Esophagus mucosa (tissue), 1 donor: Measurements from ENCODE around the gene SYTL1. TPM values are rescaled to one million over a fixed set of nuclear protein-coding genes. Genes with fewer than 3 reads are reported as not detected.

ENCODE experiments used
- ATAC-seq: fragments of 200-7000 bp; cut with Tn5 transposase; one replicate; pipeline ENCODE4 v1.9.1; 2020
- total RNA-seq: library from RNA; stranded (reverse); gene quantifications from one replicate; pipeline ENCODE4 v1.2.4, GENCODE V29; 2023
- donor health status: DM: yes; HTN: yes; CAD: no.

Gene SYTL1
- total RNA-seq, 1 donor from 2014 or later, result 113 TPM

DNA sequence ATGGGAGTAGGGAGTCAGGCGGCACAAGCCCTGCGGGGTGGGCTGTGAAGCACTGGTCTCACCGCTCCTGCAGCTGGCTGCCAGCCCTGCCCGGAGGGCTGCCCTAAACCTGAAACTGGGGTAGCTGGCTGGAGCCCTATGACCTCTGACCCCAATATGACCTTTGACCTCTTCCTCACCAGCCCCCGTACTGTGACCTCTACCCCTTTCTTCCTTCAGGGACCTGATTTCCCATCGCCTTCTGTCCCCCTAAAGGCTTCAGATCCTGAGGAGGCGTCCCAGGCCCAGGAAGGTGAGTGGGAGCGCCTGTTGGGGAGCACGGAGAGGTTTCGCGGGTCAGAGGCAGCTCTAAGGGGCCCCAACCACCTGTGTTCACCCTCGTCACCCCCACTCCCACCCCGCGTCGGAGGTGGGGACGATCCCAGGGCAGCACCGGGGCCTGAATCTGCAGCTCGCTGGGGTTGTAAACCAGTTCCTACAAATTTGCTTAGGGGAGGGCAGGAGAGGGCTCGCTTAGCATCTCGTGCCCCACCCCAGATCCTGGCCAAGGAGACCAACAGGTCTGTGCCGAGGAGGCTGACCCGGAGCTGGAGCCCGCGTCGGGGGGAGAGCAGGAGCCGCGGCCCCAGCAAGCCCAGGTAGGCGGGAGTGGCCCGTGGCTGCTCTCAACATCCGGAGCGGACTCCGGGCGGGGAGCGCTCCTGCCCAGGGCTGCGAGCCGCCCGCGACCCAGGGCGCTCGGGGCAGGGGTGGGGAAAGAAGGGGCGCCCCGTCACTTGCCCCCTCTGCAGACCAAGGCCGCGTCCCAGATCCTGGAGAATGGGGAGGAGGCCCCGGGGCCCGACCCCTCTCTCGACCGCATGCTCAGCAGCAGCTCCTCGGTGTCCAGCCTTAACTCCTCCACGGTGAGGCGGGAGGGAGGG lies 7.3 kb downstream of the SYTL1 start:
- ATAC-seq, result peak; percentile 81

DNA sequence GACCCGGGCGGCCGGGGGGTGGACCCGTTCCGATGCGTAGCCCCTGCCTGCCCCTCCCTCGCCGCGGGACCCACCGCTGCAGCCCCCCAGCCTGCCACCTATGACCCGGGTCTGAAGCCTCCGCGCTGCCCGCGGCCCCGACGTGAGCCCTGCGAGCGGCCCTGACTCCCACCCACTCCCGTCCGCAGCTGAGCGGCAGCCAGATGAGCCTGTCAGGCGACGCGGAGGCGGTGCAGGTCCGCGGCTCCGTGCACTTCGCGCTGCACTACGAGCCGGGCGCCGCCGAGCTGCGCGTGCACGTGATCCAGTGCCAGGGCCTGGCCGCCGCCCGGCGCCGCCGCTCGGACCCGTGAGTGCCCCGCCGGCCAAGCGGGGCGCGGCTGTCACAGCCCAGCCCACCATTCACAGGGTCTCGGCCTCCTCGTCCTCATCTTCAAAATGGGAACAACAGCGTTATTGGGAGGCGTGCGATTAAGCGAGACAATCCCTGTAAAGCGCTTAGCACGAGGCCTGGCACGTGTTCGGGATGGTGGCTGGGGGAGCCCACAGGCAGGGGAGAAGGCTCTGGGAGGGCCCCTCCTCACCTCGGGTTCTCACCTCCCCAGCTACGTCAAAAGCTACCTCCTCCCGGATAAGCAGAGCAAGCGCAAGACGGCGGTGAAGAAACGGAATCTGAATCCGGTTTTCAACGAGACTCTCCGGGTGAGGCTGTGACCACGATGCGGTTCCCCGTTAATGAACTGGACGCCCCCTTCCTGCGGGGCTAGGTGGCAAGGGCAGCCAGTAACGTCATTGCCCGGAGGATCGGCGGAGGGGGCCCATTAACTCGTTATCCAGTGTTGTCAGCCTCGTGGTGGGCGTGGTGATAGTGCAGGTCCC lies 8.2 kb downstream of the SYTL1 start:
- peak; percentile 61 for ATAC-seq

DNA sequence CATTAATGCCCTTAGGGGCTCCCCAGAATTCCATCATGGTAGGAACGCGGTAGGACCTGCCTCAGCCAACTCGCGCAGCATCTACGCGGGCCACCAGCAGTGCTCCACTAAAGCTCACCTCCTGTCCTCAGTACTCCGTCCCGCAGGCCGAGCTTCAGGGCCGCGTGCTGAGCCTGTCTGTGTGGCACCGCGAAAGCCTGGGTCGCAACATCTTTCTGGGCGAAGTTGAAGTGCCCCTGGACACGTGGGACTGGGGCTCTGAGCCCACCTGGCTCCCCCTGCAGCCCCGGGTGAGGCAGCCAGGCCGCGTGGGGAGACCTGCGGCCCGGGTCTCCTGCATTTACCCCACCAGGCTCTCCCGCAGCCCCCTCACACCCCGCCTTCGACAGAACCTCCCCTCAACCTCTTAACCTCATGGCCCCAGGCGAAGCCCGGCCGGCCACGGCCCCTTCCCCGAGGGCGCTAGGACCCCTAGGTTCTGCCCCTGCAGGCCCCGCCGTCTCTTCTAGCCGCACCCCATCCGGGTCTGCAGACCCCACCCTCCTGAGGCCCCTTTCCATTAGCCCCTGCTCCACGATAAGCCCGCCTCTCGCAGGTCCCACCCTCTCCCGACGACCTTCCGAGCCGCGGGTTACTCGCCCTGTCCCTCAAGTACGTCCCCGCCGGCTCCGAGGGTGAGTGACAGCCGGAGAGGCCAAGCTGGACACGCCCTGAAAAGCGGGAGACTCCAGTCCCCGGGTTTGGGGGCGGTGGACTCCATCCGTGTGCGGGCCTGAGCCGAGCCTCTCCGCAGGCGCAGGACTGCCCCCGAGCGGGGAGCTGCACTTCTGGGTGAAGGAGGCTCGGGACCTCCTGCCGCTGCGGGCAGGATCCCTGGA lies 9.1 kb downstream of the SYTL1 start:
- peak; percentile 0 for ATAC-seq

DNA sequence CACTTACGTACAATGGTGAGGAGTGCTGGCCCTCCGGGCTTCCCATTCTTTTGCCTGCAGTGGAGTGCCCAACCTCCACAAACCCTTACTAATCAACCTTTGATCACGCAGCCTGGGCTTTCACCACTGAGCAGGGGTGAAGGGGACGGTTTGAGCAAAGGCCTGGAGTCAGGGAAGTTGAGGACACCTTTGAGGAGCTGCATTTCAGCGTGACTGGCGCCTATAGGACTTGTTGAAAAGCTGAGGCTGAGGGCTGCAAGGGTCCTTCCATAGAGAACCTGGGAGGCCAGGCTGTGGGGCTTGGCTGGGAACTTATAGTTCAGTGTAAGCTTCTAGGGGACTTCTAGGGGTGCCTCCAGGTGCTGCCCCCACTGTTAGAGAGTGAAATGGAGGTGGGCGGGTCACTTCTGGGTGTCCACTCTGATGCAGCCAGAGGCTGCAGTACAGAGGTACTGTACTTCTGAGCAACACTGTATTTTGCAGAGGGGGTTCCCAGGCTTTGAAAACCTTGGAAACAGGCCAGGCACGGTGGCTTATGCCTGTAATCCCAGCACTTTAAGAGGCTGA lies 9.8 kb downstream of the SYTL1 start:
- no peak for ATAC-seq

DNA sequence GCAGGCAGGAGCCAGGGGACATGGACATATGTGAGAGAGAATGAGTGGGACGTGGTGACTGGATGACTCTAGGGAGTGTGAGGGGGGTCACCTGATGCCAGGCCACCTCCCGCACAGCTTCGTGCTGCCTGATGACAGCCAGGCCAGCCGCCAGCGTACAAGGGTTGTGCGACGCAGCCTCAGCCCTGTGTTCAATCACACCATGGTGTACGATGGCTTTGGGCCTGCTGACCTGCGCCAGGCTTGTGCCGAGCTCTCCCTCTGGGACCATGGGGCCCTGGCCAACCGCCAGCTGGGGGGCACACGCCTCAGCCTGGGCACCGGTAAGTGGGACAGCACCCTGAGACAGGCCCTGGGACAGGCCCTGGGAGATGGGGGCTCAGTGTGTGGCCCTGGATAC lies 11.3 kb downstream of the SYTL1 start:
- ATAC-seq, result no peak

DNA sequence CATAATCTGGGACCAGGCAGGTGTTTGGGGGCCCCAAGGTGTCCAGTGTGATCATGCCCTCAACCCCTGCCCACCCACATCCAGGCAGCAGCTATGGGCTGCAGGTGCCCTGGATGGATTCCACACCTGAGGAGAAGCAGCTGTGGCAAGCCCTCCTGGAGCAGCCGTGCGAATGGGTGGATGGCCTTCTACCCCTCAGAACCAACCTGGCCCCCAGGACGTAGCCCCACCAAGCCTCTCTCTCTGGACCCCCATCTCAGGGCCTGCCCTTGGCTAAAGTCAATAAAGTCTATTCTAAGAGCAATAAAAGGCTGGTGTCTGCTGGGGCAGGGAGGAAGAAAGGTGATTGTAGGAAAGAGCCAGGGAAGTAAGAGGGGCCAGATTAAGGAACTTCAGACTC lies 11.8 kb downstream of the SYTL1 start:
- ATAC-seq, result no peak

DNA sequence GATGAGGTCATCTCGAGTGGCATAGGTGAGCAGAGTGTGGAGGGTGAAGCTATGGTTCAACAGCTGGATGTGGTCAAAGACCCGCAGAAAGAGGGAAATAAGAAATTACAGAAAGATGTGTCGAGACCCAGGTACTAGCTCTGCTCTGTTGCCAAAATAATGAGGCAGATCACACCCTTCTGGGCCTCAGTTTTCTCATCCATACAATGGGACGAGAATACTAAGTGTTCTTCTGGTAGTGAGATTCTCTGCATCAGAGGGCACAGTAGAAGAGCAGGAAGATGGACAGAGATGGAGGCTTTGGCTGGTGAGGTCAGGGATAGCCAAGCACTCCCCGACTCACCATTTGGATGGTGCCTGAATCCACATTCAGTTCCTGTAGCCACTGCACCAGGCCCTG lies 13.9 kb downstream of the SYTL1 start:
- no peak for ATAC-seq

DNA sequence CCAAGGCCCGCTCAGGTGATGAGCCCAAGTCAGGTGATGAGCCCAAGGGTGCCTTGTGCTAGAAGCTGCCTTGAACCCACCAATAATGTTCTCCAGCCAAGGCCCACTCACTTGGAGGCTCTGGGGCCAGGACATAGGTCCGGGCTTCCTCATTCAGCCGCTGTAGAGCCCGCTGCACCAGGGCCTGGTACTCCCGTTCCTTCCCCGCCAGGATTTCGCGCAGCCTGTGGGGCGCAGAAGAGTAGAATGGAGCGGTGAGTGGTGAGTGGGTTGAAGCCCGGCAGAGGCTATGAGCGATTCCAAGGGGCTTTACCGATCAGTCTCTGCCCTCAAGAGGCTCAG lies 14.4 kb downstream of the SYTL1 start:
- no peak for ATAC-seq

DNA sequence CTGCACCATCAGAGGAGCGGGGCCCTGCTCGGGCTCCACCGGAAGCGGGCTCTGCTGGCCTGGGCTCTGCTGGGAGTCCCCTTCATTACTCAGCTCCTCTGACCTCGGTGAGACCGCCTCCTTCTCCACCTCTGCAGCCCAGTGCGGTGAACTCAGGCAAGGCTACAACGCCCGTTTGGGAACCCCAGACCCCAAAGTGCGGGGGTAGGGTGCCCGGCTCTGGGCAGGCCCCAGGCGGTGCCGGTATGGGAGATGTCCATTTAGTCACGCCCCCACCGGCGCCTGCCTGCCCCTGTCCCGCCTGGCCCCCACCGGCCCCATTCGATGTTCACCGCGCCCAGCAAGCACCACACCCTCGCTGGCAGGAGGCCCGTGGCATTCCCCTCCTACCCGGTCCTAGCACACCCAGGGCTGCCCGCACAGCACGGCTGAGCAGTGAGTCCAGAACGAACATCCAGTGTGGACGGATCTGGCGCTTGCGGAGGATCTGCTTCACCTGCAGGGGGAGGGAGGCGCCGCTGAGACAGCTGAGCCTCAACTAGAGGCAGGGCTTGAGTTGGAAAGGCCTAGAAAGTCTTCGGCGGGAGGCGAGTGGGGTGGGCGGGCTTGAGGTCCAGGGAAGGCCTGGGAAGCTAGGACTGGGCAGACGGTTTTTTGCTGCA lies 14.9 kb downstream of the SYTL1 start:
- peak; percentile 72 for ATAC-seq

DNA sequence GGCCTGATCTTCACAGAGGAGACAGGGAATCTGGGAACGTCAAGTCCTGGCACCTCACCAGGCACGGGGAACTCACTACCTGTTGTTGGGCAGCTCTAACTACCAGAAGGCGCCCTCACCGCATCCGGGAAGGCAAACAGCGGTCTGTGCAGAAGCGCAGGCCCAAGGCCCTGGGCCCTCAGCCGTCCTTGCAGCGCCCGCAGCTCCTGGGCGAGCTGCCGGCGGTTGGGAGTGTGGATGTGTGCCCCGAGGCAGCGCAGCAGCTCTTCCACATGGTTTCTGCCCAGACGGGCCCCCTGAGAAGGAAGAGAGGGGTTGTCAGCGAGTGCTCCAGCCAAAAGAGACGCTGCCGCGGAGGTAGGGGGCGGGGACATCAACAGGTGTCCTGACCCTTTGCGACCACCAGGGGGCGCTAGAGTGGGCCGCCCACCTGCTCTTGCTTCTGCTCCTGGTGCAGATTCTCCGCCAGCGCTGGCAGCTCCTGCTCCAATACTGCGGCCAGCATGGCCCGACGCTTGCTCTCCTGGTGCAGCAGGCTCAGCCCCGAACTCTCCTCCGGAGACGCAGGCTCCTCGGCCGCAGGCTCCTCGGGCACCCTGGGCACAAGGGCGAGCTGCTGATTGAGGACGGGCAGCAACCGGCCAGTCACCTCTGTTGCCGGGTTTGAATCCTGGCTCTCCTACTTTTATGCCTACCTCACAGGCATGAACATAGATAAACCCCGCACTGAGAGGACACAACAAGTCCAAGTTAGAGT lies 15.6 kb downstream of the SYTL1 start:
- peak; percentile 65 for ATAC-seq

DNA sequence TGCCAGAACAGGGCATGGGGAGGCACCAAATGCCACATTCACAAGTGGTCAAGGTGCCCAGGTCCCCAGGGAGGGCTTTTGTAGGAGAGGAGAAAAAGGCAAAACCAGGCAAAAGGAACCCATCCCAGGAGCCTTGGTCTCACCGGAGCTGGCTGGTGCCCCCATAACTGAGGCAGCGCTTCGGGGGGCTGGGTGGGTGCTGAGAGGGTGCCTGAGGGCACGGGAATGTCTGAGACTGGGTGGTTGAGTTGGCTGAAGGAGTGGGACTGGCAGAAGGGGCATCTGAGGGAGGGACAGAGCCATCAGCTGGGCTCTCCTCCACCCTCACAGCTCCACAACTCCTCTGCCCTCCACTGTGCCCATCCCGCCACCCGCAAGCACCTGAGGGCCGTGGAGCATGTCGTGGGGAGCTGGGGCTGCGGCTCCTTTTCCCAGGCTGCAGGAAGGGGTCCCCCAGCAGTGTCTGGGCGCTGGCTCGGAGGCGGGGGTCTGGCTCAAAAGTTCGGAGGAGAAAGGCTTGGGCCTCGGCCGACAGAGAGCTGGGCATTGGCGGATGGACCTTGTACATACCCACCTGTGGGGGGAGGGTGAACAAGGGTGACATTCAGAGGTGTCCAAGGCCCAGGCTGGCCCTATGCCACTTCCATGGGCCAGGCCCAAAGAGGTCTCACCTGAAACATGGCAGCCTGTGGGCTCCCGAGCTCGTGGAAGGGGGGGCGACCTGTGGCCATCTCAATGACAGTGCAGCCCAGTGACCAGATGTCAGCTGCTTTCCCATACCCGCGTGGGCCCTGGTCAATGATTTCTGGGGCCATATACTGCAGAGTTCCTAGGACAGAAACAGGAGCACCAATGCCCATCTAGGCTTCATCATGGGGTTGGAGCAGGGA lies 16.5 kb downstream of the SYTL1 start:
- no peak for ATAC-seq

DNA sequence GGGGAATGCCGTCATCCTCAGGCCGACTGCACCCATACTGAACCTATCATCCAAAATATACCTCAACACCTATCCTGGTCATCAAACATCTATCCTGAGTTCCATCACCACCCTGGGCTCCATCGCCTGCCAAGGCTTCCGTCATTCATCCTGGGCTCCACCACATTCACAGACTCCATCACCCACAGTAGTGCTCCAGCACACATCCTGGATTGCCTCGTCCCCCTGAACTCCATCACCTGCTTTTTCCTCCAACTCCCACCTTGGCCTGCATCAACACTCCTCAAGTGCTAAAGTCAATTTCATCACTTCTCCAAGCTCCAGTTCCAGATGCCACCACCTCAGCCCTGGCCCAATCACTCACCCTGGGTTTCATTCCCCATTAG lies 17.1 kb downstream of the SYTL1 start:
- ATAC-seq, result no peak

DNA sequence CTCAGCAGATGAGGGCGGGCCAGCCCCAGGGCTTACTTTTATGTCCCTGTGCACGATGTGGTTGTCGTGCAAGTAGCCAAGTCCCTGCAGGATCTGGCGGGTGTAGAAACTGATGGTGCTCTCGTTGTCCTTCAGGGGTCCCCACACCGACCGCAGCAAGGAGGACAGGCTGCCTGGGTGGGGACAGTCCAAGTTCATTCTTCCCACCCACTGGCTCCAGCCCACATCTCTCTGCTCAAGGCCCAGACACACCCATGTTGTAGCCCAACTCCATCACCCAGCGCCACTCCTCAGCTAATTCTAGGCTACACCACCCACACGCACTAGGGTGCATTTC lies 18.0 kb downstream of the SYTL1 start:
- ATAC-seq, result no peak

DNA sequence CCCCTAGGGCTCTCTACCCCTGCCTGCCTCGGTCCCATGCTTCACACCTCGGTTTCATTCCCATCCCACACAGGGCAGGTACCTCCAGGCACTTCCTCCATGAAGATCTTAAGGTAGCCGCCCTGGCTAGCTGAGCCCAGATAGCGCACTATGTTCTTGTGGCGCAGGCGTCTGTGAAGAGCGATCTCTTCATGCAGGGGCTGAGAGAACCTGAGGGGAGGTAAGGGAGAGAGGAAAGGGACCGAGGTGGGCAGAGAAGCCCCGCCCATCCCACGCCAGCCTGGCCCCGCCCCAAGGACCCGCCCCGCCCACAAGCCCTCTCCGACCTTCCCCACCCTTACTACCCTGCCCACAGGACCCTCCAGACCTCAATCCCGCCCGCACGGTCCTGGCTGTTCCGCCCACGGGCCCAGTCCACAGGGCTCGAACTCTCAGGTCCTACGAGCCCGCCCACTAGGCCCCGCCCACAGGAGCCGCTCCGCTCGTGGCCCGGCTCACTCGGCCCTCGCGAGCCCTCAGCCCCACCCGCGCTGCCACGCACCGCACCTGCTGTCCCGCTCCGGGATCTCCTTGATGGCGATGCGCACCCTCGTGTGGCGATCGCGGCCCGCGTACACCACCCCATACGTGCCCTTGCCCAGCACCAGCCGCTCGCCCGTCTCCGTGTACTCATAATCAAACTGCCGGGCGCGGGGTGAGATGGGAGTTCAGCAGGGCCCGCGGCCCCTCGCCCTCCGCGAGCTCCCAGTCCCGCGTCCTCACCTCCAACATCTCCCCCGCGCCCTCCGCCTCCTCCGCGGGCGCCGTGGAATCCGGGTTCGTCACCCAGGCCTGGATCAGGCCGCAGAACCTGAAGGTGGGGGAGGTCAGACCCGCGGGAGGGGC lies 18.6 kb downstream of the SYTL1 start:
- ATAC-seq, result no peak

DNA sequence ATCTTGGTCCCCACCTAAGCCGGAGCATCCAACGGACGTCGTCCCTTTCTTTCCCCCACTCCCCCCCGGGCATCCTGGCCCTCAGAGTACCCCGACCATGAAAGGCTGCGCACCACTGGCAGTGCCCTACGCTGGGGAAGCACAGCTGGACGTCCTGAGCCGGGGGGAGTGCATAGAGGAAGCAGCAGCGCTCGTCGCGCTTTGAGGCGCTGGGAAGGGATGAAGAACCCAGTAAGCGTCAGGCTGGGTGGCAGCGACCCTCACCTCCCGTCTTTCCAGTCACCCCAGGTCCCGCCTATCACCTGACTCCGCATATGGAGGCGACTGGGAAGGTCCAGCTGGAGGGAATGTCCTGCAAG lies 19.2 kb downstream of the SYTL1 start:
- ATAC-seq, result no peak

DNA sequence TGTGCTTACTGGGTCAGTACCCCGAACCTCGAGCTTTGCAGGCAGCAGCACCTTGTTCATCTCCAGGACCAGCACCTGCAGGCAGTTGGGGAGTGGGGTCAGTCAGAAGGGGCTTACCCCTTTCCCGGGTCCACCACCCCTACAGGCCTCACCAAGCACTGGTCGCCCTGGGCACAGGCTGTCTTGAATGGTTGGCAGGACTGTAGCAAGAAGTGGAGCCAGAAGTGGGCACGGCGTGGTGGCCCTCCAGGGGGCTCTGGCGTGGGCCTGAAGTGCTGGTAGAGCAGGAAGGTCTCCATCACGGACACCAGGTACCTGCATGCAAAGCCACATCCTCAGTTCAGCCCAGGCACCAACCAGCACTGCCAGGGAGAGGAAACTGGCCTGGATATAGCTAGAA lies 19.7 kb downstream of the SYTL1 start:
- no peak for ATAC-seq

DNA sequence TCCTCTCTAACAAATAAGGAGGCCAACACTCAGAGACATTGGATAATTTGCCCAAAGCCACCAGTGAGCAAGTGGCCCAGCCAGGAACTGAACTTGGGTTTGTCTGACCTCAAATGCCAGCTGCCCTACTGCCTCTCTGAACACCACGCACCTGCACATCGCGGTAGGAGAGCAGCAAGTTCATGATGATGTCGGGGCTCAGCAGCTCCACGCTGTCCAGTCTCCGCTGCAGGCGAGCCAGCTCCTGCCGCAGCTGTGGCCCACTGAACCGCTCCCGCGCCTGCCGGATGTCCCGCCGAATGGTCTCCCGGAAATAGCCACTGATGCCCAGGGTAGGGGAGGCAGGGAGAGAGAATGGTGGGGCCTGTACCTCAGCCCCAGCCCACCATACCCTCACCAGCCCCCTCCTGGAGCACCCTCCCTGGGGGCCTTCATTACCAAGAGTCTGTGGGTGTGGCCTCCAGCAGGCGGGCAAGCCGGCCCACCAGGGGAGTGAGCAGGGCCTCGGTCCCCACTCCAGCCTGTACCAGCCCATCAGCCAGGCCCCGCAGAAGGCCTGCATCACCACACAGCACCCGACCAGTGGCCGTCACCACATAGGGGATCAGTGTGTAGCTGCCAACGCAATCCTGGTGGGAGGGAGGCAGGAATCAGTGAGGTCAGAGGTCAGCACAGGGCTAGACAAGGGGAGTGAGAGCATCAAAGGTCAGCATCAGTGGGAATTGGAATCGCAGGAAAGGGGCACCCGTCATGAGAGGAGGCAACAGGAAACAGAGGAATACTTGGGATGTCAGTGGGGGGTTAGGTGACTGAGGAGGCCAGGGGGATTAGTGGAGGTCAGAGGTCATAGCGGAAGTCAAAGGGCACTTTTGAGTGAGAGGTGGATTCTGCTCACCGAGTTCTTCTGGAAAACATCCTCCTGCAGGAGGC lies 22.2 kb downstream of the SYTL1 start:
- no peak for ATAC-seq
